Activated naive CD8-positive, alpha-beta T cell treated with anti-CD3 and anti-CD28 coated beads, Interleukin-2, amount 50 U/mL, for 24 hours (primary cell): ENCODE measurements around the gene CTAGE1.
"Not testable (repeated sequence)": the region's sequence is repeated elsewhere in the genome, so short reads cannot be mapped to it uniquely, and the experiment has no call there.

Experiments used
- ATAC-seq: fragments of 150-1000 bp; cut with Tn5 transposase; one replicate; pipeline ENCODE4 v1.10.0; 2021
- DNase-seq: peaks from one replicate; pipeline ENCODE4 v3.0.0; 2021
- H3K27ac Mint-ChIP-seq: one replicate; pipeline ENCODE4 v1.8.0; 2021; ENCODE audit warnings: mild to moderate bottlenecking, mixed read lengths
- H3K27me3 Mint-ChIP-seq: one replicate; pipeline ENCODE4 v1.8.0; 2021; ENCODE audit warnings: mixed read lengths
- H3K36me3 Mint-ChIP-seq: one replicate; pipeline ENCODE4 v1.8.0; 2021; ENCODE audit warnings: low read depth, mixed read lengths
- H3K4me1 Mint-ChIP-seq: one replicate; pipeline ENCODE4 v1.8.0; 2021; ENCODE audit warnings: mixed read lengths
- H3K4me3 Mint-ChIP-seq: one replicate; pipeline ENCODE4 v1.8.0; 2021; ENCODE audit warnings: mild to moderate bottlenecking, moderate library complexity, mixed read lengths
- H3K9me3 Mint-ChIP-seq: one replicate; pipeline ENCODE4 v1.8.0; 2021; ENCODE audit warnings: mixed read lengths

The CTAGE1 gene, protein sequence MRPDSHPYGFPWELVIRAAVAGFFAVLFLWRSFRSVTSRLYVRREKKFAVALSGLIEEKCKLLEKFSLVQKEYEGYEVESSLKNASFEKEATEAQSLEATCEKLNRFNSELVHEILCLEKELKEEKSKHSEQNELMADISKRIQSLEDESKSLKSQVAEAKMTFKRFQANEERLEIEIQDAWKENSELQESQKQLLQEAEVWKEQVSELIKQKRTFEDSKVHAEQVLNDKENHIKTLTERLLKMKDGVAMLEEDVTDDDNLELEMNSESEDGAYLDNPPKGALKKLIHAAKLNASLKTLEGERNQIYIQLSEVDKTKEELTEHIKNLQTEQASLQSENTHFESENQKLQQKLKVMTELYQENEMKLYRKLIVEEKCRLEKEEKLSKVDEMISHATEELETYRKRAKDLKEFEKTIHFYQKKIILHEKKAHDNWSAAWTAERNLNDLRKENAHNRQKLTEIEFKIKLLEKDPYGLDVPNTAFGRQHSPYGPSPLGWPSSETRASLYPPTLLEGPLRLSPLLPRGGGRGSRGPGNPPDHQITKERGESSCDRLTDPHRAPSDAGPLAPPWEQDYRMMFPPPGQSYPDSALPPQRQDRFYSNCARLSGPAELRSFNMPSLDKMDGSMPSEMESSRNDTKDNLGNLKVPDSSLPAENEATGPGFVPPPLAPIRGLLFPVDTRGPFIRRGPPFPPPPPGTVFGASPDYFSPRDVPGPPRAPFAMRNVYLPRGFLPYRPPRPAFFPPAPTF

GRCh38 chr18:22417496-22418188 lies at the start of gene CTAGE1:
TSS of gene CTAGE1 (minus strand) at chr18:22417915. CDS start at chr18:22417811, 104 bp downstream.
- DNase-seq = no peak
- no peaks in the 10 kb centered on the region for H3K27me3 Mint-ChIP-seq
- ATAC-seq = no peak
- no peaks in the 10 kb centered on the region for H3K36me3 Mint-ChIP-seq
- H3K4me1 Mint-ChIP-seq = no peaks in the 10 kb centered on the region
- H3K27ac Mint-ChIP-seq = no peak within 1 kb of the TSS
- peaks cover 4% of the 10 kb centered on the region for H3K9me3 Mint-ChIP-seq
- no peak within 1 kb of the TSS for H3K4me3 Mint-ChIP-seq

GRCh38 chr18:22466608-22467395 lies 49.1 kb upstream of the CTAGE1 start:
- DNase-seq (no peak), ATAC-seq (no peak)
- no peaks in the 10 kb centered on the region for H3K9me3 Mint-ChIP-seq
- H3K4me1 Mint-ChIP-seq = peaks cover 11% of the 10 kb centered on the region
- H3K27ac Mint-ChIP-seq = no peak overlapping the region
- no peaks in the 10 kb centered on the region for H3K27me3 Mint-ChIP-seq
- H3K4me3 Mint-ChIP-seq = no peak overlapping the region
- no peaks in the 10 kb centered on the region for H3K36me3 Mint-ChIP-seq

DNA sequence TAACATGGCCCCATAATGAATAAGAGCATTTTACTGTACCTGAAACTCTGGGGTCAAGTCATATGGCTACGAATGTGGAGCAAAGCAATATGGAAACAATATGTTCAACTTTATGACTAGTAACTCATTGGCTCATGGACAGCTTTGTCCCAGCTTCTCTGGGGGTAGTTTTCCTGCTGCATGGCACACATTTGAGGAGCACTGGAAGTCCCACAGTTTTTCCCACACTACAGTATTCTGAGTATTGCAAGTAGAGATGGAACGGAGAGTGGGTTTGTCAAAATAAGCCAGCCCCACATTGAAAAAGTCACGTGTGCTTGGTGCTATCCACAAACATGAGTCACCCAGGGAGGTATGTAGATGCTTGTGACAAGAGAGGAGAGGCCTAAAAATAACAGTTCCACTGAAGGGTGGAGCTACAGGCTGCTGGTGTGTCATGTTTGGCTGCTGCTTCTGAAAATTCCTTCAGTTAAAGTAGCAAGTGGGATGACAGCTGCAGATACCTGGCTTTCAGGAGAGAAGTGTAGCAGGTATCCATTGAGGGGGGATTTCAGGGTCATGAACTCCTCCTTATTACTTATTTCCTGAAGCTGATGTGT lies 48.2 kb upstream of the CTAGE1 start:
- Mint-ChIP-seq H3K4me1 (peaks cover 11% of the 10 kb centered on the region), H3K36me3 (no peaks in the 10 kb centered on the region), H3K27me3 (no peaks in the 10 kb centered on the region), H3K4me3 (no peak overlapping the region), H3K9me3 (no peaks in the 10 kb centered on the region), H3K27ac (no peak overlapping the region)
- DNase-seq = no peak
- ATAC-seq = no peak

DNA sequence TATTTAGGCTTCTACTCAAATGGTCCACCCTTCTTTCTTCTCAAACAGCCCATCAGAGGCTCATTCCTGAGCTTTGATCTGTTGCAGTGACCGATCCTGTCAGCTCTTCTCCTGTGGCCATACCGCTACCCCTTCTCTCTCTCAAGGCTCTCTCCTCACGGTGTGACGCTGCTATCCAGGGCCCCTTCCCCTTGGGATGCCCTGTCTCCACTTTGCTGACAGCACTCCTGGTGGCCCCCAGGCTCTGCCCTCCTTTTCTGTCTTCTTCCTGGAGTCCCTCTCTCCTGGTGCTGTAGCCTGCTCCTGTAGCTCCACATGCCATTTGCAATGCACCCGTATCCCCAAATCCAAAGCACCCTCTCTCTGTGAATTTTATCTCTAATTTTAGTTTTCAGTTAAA lies 45.4 kb upstream of the CTAGE1 start:
- Mint-ChIP-seq H3K9me3 (no peaks in the 10 kb centered on the region), H3K4me1 (peaks cover 11% of the 10 kb centered on the region), H3K4me3 (no peak overlapping the region), H3K36me3 (no peaks in the 10 kb centered on the region), H3K27ac (no peak overlapping the region), H3K27me3 (no peaks in the 10 kb centered on the region)
- ATAC-seq (no peak), DNase-seq (no peak)

DNA sequence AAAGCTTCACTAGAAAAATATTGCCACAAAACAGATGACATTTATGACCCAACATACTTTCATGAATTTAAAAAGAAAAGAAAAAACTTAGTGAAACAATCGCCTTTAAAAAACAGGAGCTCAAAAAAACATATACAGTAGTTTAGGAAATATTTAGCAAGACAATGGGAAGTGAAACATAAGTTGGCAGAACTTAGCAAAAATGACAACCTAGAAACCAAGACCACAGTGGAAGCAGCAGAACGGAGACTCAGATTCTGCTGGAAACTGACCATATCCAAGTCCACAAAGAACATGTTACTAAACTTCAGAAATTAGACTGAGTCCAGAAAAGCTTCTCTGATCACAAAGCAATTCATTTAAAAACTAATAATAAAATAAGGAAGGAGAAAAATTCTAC lies 41.8 kb upstream of the CTAGE1 start:
- Mint-ChIP-seq H3K36me3 (no peaks in the 10 kb centered on the region), H3K27ac (no peak overlapping the region), H3K4me1 (no peaks in the 10 kb centered on the region), H3K4me3 (no peak overlapping the region), H3K9me3 (no peaks in the 10 kb centered on the region), H3K27me3 (no peaks in the 10 kb centered on the region)
- DNase-seq = no peak
- ATAC-seq = no peak

DNA sequence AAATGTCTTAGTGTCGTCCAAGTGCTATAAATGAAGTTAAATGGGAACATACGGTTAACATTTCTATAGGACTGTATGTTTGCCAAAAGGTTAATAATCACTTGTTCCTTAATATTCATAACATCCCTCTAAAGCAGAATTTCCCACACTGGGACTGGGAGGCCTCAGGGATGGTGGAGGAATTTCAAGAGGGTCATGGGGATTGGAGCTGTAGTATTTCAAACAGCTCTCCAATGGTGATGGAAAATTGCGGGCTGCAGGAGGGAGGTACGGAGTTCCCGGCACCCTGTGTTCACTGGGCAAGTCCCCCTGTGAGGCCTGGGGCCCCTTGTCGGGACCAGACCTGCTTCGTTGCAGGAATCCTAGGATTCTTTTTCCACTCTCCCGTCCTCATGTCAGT lies 39.8 kb upstream of the CTAGE1 start:
- Mint-ChIP-seq H3K27ac (no peak overlapping the region), H3K36me3 (no peaks in the 10 kb centered on the region), H3K4me1 (no peaks in the 10 kb centered on the region), H3K9me3 (no peaks in the 10 kb centered on the region), H3K27me3 (no peaks in the 10 kb centered on the region), H3K4me3 (no peak overlapping the region)
- no peak for DNase-seq
- no peak for ATAC-seq

- Mint-ChIP-seq H3K4me1 (peaks cover 3% of the 10 kb centered on the region), H3K9me3 (no peaks in the 10 kb centered on the region)
Observed at GRCh38 chr18:22456547-22456946, 38.8 kb upstream of the CTAGE1 start.

GRCh38 chr18:22456116-22456480 lies 38.4 kb upstream of the CTAGE1 start:
- H3K4me3 Mint-ChIP-seq = no peak overlapping the region
- H3K27ac Mint-ChIP-seq = no peak overlapping the region
- no peaks in the 10 kb centered on the region for H3K9me3 Mint-ChIP-seq
- H3K4me1 Mint-ChIP-seq = peaks cover 3% of the 10 kb centered on the region
- no peaks in the 10 kb centered on the region for H3K36me3 Mint-ChIP-seq
- no peak for DNase-seq
- ATAC-seq = no peak
- no peaks in the 10 kb centered on the region for H3K27me3 Mint-ChIP-seq

More at GRCh38 chr18:22456547-22456946, 38.8 kb upstream of the CTAGE1 start:
- DNase-seq (no peak), ATAC-seq (no peak)
- Mint-ChIP-seq H3K36me3 (no peaks in the 10 kb centered on the region), H3K27me3 (no peaks in the 10 kb centered on the region), H3K27ac (no peak overlapping the region), H3K4me3 (no peak overlapping the region)

GRCh38 chr18:22455425-22456115 lies 37.9 kb upstream of the CTAGE1 start:
- no peak overlapping the region for H3K4me3 Mint-ChIP-seq
- H3K36me3 Mint-ChIP-seq = no peaks in the 10 kb centered on the region
- no peaks in the 10 kb centered on the region for H3K27me3 Mint-ChIP-seq
- H3K4me1 Mint-ChIP-seq = peaks cover 3% of the 10 kb centered on the region
- ATAC-seq (no peak), DNase-seq (no peak)
- H3K9me3 Mint-ChIP-seq = no peaks in the 10 kb centered on the region
- no peak overlapping the region for H3K27ac Mint-ChIP-seq

DNA sequence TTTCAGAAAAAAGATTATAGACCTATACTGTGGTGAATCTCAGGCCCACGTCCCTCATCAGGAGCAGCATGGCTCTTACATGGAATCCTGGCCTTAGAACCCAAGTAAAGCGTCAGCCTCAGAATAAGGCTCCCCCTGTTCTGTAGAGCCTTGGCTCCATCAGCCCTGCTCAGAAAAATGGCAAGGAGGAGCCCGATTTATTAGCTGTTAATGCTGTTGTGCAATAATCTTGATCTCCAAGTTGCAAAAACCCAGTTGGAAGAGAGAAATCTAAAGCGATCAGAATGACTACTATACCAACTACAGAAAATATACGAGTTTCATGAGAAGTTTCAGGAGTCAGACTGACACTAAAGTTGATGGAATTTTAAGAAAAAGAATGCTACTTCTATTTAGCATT lies 35.6 kb upstream of the CTAGE1 start:
- H3K4me3 Mint-ChIP-seq = no peak overlapping the region
- H3K9me3 Mint-ChIP-seq = peaks cover 15% of the 10 kb centered on the region
- no peaks in the 10 kb centered on the region for H3K36me3 Mint-ChIP-seq
- H3K27ac Mint-ChIP-seq = no peak overlapping the region
- DNase-seq (no peak), ATAC-seq (no peak)
- H3K27me3 Mint-ChIP-seq = no peaks in the 10 kb centered on the region
- peaks cover 3% of the 10 kb centered on the region for H3K4me1 Mint-ChIP-seq

DNA sequence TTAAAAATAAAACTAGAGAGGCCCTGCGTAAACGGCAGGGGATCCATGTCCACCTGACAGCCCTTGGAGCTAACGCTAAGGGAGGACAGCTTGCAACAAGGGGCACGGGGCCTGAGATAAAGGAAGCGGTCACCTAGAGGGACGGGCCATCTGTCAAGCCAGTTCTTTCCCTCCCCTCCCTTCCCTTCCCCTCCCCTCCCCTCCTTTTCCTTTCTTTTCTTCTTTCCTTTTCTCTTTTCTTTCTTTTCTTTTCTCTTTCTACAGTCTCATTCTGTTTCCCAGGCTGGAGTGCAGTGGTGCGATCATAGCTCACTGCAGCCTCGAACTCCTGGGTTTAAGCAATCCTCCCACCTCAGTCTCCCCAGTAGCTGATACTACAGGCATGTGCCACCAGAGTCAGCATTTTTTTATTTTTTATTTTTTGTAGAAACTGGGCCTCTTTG lies 34.5 kb upstream of the CTAGE1 start:
- no peak for DNase-seq
- H3K4me1 Mint-ChIP-seq = peaks cover 3% of the 10 kb centered on the region
- no peak overlapping the region for H3K27ac Mint-ChIP-seq
- ATAC-seq = no peak
- peaks cover 22% of the 10 kb centered on the region for H3K9me3 Mint-ChIP-seq
- no peak overlapping the region for H3K4me3 Mint-ChIP-seq
- no peaks in the 10 kb centered on the region for H3K27me3 Mint-ChIP-seq
- no peaks in the 10 kb centered on the region for H3K36me3 Mint-ChIP-seq

DNA sequence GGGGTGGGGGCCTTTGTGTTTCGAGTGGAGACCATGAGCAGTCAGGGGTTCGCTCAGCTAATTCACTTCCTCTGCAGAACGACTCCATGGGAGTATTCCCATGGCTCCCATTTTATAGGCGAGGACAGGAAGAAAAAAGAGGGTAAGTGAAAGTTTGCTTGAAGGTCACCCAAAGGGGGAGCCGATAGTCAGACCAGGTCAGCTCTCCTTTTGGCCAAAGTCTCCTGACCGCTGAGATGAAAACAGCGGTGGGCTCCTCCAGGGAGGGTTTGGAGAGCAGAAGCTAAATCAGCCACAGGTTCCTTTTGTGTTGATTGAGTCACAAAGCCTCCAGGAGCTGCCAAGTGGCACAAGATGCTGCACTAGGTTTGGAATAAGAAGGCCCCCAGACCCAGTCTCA lies 34.1 kb upstream of the CTAGE1 start:
- H3K4me1 Mint-ChIP-seq = peaks cover 3% of the 10 kb centered on the region
- DNase-seq (no peak), ATAC-seq (no peak)
- no peaks in the 10 kb centered on the region for H3K27me3 Mint-ChIP-seq
- peaks cover 22% of the 10 kb centered on the region for H3K9me3 Mint-ChIP-seq
- H3K27ac Mint-ChIP-seq = no peak overlapping the region
- no peak overlapping the region for H3K4me3 Mint-ChIP-seq
- no peaks in the 10 kb centered on the region for H3K36me3 Mint-ChIP-seq

DNA sequence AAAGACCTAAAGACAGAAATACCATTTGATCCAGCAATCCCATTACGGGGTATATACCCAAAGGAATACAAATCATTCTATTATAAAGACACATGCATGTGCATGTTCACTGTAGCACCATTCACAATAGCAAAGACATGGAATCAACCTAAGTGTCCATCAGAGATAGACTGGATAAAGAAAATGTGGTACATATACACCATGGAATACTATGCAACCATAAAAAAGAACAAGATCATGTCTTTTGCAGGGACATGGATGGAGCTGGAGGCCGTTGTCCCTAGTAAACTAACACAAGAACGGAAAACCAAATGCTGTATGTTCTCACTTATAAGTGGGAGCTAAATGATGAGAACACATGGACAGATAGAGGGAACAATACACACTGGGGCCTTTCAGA lies 33.1 kb upstream of the CTAGE1 start:
- H3K9me3 Mint-ChIP-seq = peaks cover 22% of the 10 kb centered on the region
- not testable (repeated sequence) for H3K4me1 Mint-ChIP-seq, DNase-seq, H3K4me3 Mint-ChIP-seq, H3K36me3 Mint-ChIP-seq, H3K27ac Mint-ChIP-seq, ATAC-seq, H3K27me3 Mint-ChIP-seq
